SK-N-SH treated with all-trans-retinoic acid at 6 μM for 48 hours (cell line): ENCODE measurements around the gene RNASEH1.

Experiments
- ATAC-seq: fragments of 200-7000 bp; cut with Tn5 transposase; 3 replicates; pipeline ENCODE4 v1.9.1; 2020; ENCODE audit warnings: mild to moderate bottlenecking, moderate library complexity
- ARNTL ChIP-seq: fragments of 450-650 bp; formaldehyde crosslinking; IDR thresholded peaks from 2 replicates; pipeline ENCODE4 v1.5.0; 2020; ENCODE audit warnings: low read depth, mild to moderate bottlenecking, moderate library complexity, borderline replicate concordance
- BACH2 ChIP-seq: fragments of 250-450 bp; sonication (Bioruptor Pico); IDR thresholded peaks from 2 replicates; pipeline ENCODE4 v1.9.0; 2021; ENCODE audit warnings: mild to moderate bottlenecking, borderline replicate concordance
- CSDC2 ChIP-seq: fragments of 250-450 bp; sonication (Bioruptor Pico); IDR thresholded peaks from 2 replicates; pipeline ENCODE4 v1.5.0; 2020; ENCODE audit warnings: mild to moderate bottlenecking, moderate library complexity
- CSRNP3 ChIP-seq: fragments of 250-450 bp; sonication (Bioruptor Pico); IDR thresholded peaks from 2 replicates; pipeline ENCODE4 v1.5.1; 2021; ENCODE audit warnings: mild to moderate bottlenecking, moderate library complexity
- ESRRG ChIP-seq: fragments of 250-450 bp; sonication (Bioruptor Pico); IDR thresholded peaks from 2 replicates; pipeline ENCODE4 v1.6.1; 2021; ENCODE audit warnings: mild to moderate bottlenecking
- GLIS3 ChIP-seq: fragments of 250-450 bp; sonication (Bioruptor Pico); IDR thresholded peaks from 2 replicates; pipeline ENCODE4 v1.5.0; 2020; ENCODE audit warnings: mild to moderate bottlenecking, moderate library complexity
- ISL1 ChIP-seq: fragments of 250-450 bp; sonication (Bioruptor Pico); IDR thresholded peaks from 2 replicates; pipeline ENCODE4 v2.1.2; 2022; ENCODE audit warnings: mild to moderate bottlenecking, moderate library complexity
- OSR1 ChIP-seq: fragments of 250-450 bp; sonication (Bioruptor Pico); IDR thresholded peaks from 2 replicates; pipeline ENCODE4 v1.8.0; 2022; ENCODE audit warnings: moderate library complexity, mild to moderate bottlenecking, inconsistent platforms
- PATZ1 ChIP-seq: fragments of 250-450 bp; sonication (Bioruptor Pico); IDR thresholded peaks from 2 replicates; pipeline ENCODE4 v1.8.0; 2020; ENCODE audit warnings: mild to moderate bottlenecking, moderate library complexity, borderline replicate concordance
- PPARA ChIP-seq: fragments of 250-450 bp; sonication (Bioruptor Pico); IDR thresholded peaks from 2 replicates; pipeline ENCODE4 v1.5.0; 2020; ENCODE audit warnings: mild to moderate bottlenecking, borderline replicate concordance
- RARB ChIP-seq: fragments of 250-450 bp; sonication (Bioruptor Pico); IDR thresholded peaks from 2 replicates; pipeline ENCODE4 v1.8.0; 2021; ENCODE audit warnings: mild to moderate bottlenecking, moderate library complexity
- SNAI2 ChIP-seq: fragments of 250-450 bp; sonication (Bioruptor Pico); IDR thresholded peaks from 2 replicates; pipeline ENCODE4 v1.5.0; 2020; ENCODE audit warnings: mild to moderate bottlenecking, moderate library complexity
- TCF4 ChIP-seq: fragments of 250-450 bp; sonication (Bioruptor Pico); IDR thresholded peaks from 2 replicates; pipeline ENCODE4 v1.8.0; 2021; ENCODE audit warnings: mild to moderate bottlenecking, moderate library complexity, borderline replicate concordance
- TSHZ2 ChIP-seq: fragments of 250-450 bp; sonication (Bioruptor Pico); IDR thresholded peaks from 2 replicates; pipeline ENCODE4 v1.5.0; 2020; ENCODE audit warnings: mild to moderate bottlenecking, moderate library complexity
- ZC3H10 ChIP-seq: fragments of 250-450 bp; sonication (Bioruptor Pico); IDR thresholded peaks from 2 replicates; pipeline ENCODE4 v1.5.1; 2021; ENCODE audit warnings: mild to moderate bottlenecking, moderate library complexity
- ZFP30 ChIP-seq: fragments of 450-650 bp; formaldehyde crosslinking; IDR thresholded peaks from 2 replicates; pipeline ENCODE4 v1.5.0; 2022; ENCODE audit warnings: mild to moderate bottlenecking, moderate library complexity
- ZNF8 ChIP-seq: fragments of 450-650 bp; formaldehyde crosslinking; IDR thresholded peaks from 2 replicates; pipeline ENCODE4 v1.5.0; 2020; ENCODE audit warnings: mild to moderate bottlenecking, moderate library complexity

The RNASEH1 gene

GRCh38 chr2:3529316-3530025 is 28.7 kb downstream of the RNASEH1 start:
- TF ChIP-seq PATZ1 (CRISPR knock-in tag) (no peak), TSHZ2 (CRISPR knock-in tag) (no peak), ESRRG (CRISPR knock-in tag) (no peak), ARNTL (CRISPR knock-in tag) (no peak)
- ATAC-seq, result no peak

GRCh38 chr2:3527886-3528785 is 30.0 kb downstream of the RNASEH1 start:
- TF ChIP-seq PPARA (no peak), SNAI2 (no peak), ZFP30 (no peak), TCF4 (no peak), OSR1 (CRISPR knock-in tag) (no peak), ESRRG (CRISPR knock-in tag) (no peak), PATZ1 (CRISPR knock-in tag) (no peak), GLIS3 (CRISPR knock-in tag) (no peak)
- no peak for ATAC-seq

- ATAC-seq, result no peak
Observed at GRCh38 chr2:3526871-3527270, 31.3 kb downstream of the RNASEH1 start.

GRCh38 chr2:3523551-3524041 is 34.5 kb downstream of the RNASEH1 start:
- peak; percentile 17 for ATAC-seq
- TF ChIP-seq ISL1 (CRISPR knock-in tag), result peak; percentile 50
- peak; percentile 40; the same call in 1 of the 2 replicates for TF ChIP-seq TCF4
- no peak for TF ChIP-seq GLIS3 (CRISPR knock-in tag)
- no peak for TF ChIP-seq BACH2
- no peak for TF ChIP-seq OSR1 (CRISPR knock-in tag)
- TF ChIP-seq CSDC2 (CRISPR knock-in tag), result no peak

More at GRCh38 chr2:3526871-3527270, 31.3 kb downstream of the RNASEH1 start:
- TF ChIP-seq ZC3H10 (CRISPR knock-in tag), result no peak
- TF ChIP-seq ZNF8 (CRISPR knock-in tag), result no peak
- no peak for TF ChIP-seq CSRNP3 (CRISPR knock-in tag)
- TF ChIP-seq ISL1 (CRISPR knock-in tag), result no peak

- no peak for ATAC-seq
Observed at GRCh38 chr2:3522961-3523421, 35.1 kb downstream of the RNASEH1 start.

More at GRCh38 chr2:3522961-3523421, 35.1 kb downstream of the RNASEH1 start:
- TF ChIP-seq GLIS3 (CRISPR knock-in tag), result no peak
- TF ChIP-seq ISL1 (CRISPR knock-in tag), result peak; percentile 47; the same call in 1 of the 2 replicates
- no peak for TF ChIP-seq RARB (CRISPR knock-in tag)
- TF ChIP-seq TCF4, result no peak
- TF ChIP-seq CSDC2 (CRISPR knock-in tag), result peak; percentile 60; the same call in 1 of the 2 replicates
